Measurements from ENCODE around the gene HS3ST4. TPM values are rescaled to one million over a fixed set of nuclear protein-coding genes. Genes with fewer than 3 reads are reported as not detected.
A peak's percentile ranks its signal among the peaks of the same experiment; 100 is the strongest.

The HS3ST4 gene
- total RNA-seq, 2 donors from 2014 or later: 4.7 to 5.0 TPM

- no peak overlapping the region for H3K27ac ChIP-seq (ENCODE audit: low read depth, low read length)
- 90 to 95% methylated on average over 2 to 6 of the region's 6 CpGs for WGBS, 2 experiments (ENCODE audit: insufficient coverage in 1 of 2, insufficient read length in 1 of 2)
- H3K36me3 ChIP-seq (ENCODE audit: control insufficient read depth, insufficient read depth, low read length): no peaks in the 10 kb centered on the region
- Mint-ChIP-seq H3K27me3 (ENCODE audit: insufficient read depth) (no peaks in the 10 kb centered on the region), H3K4me3 (no peak overlapping the region), H3K27ac (no peak overlapping the region), H3K4me1 (no peaks in the 10 kb centered on the region), H3K36me3 (ENCODE audit: low read depth) (no peaks in the 10 kb centered on the region), H3K9me3 (peaks cover 5% of the 10 kb centered on the region)
- no peak overlapping the region for H3K9ac ChIP-seq (ENCODE audit: extremely low read depth, low read length, poor library complexity, severe bottlenecking)
- DNase-seq: no peak
- no peaks in the 10 kb centered on the region for H3K27me3 ChIP-seq (ENCODE audit: control insufficient read depth, insufficient read depth, low read length, poor library complexity, severe bottlenecking)
- H3K4me1 ChIP-seq (ENCODE audit: control insufficient read depth, insufficient read depth, low read length): no peaks in the 10 kb centered on the region
- no peaks in the 10 kb centered on the region for H3K9me3 ChIP-seq (ENCODE audit: control insufficient read depth, low read length)
- no peak for TF ChIP-seq CTCF (conservative IDR thresholded peaks at IDR 0.05)
- no peak overlapping the region for H3K4me3 ChIP-seq (ENCODE audit: low read length)
Measured at GRCh38 chr16:26102369-26102768, 410.6 kb downstream of the HS3ST4 start.

GRCh38 chr16:26108836-26109505 is 417.2 kb downstream of the HS3ST4 start:
- H3K9ac ChIP-seq (ENCODE audit: extremely low read depth, low read length, poor library complexity, severe bottlenecking): no peak overlapping the region
- Mint-ChIP-seq H3K4me1 (no peaks in the 10 kb centered on the region), H3K4me3 (no peak overlapping the region), H3K27ac (no peak overlapping the region), H3K27me3 (ENCODE audit: insufficient read depth) (no peaks in the 10 kb centered on the region), H3K9me3 (peaks cover 2% of the 10 kb centered on the region), H3K36me3 (ENCODE audit: low read depth) (no peaks in the 10 kb centered on the region)
- no peak overlapping the region for H3K27ac ChIP-seq (ENCODE audit: low read depth, low read length)
- TF ChIP-seq CTCF (conservative IDR thresholded peaks at IDR 0.05): no peak
- H3K4me3 ChIP-seq (ENCODE audit: low read length): no peak overlapping the region
- WGBS, 2 experiments (ENCODE audit: insufficient coverage in 1 of 2, insufficient read length in 1 of 2): 90 to 95% methylated on average over 2 to 12 of the region's 13 CpGs
- DNase-seq: no peak
- no peaks in the 10 kb centered on the region for H3K27me3 ChIP-seq (ENCODE audit: control insufficient read depth, insufficient read depth, low read length, poor library complexity, severe bottlenecking)
- no peaks in the 10 kb centered on the region for H3K36me3 ChIP-seq (ENCODE audit: control insufficient read depth, insufficient read depth, low read length)
- no peaks in the 10 kb centered on the region for H3K4me1 ChIP-seq (ENCODE audit: control insufficient read depth, insufficient read depth, low read length)
- no peaks in the 10 kb centered on the region for H3K9me3 ChIP-seq (ENCODE audit: control insufficient read depth, low read length)

GRCh38 chr16:26111900-26112299 is 420.1 kb downstream of the HS3ST4 start:
- no peaks in the 10 kb centered on the region for H3K36me3 Mint-ChIP-seq (ENCODE audit: low read depth)
- WGBS, 2 experiments (ENCODE audit: insufficient coverage in 1 of 2, insufficient read length in 1 of 2): 91 to 100% methylated on average over 1 to 5 of the region's 5 CpGs
- H3K9me3 Mint-ChIP-seq: no peaks in the 10 kb centered on the region
- H3K27ac Mint-ChIP-seq: no peak overlapping the region
- Histone ChIP-seq H3K36me3 (ENCODE audit: control insufficient read depth, insufficient read depth, low read length) (no peaks in the 10 kb centered on the region), H3K4me1 (ENCODE audit: control insufficient read depth, insufficient read depth, low read length) (no peaks in the 10 kb centered on the region), H3K9ac (ENCODE audit: extremely low read depth, low read length, poor library complexity, severe bottlenecking) (no peak overlapping the region), H3K9me3 (ENCODE audit: control insufficient read depth, low read length) (no peaks in the 10 kb centered on the region), H3K27ac (ENCODE audit: low read depth, low read length) (no peak overlapping the region), H3K27me3 (ENCODE audit: control insufficient read depth, insufficient read depth, low read length, poor library complexity, severe bottlenecking) (no peaks in the 10 kb centered on the region), H3K4me3 (ENCODE audit: low read length) (no peak overlapping the region)
- TF ChIP-seq CTCF (conservative IDR thresholded peaks at IDR 0.05): peak; percentile 57
- DNase-seq: peak; percentile 45
- no peaks in the 10 kb centered on the region for H3K27me3 Mint-ChIP-seq (ENCODE audit: insufficient read depth)
- no peaks in the 10 kb centered on the region for H3K4me1 Mint-ChIP-seq
- H3K4me3 Mint-ChIP-seq: no peak overlapping the region
